Erythroblast (primary cell): ENCODE data around the gene ZNF407.

Source experiments
- DNase-seq, 2 experiments: peaks; one replicate each; lab custom pipeline; 2025; lab: John Stamatoyannopoulos, UW
- GATA1 ChIP-seq: IDR thresholded peaks from 2 replicates; pipeline ENCODE4 v1.6.1; 2011; ENCODE audit warnings: low read depth, mild to moderate bottlenecking, control low read depth, low read length, moderate library complexity
- POLR2A ChIP-seq: IDR thresholded peaks from 2 replicates; pipeline ENCODE4 v1.6.1; 2011; ENCODE audit warnings: mild to moderate bottlenecking, low read length

ZNF407 gene

GRCh38 chr18:74683573-74683972 lies 85.9 kb downstream of the ZNF407 start:
- no peak for TF ChIP-seq GATA1
- no peak for TF ChIP-seq POLR2A
- DNase-seq = no peak

- DNase-seq = no peak
- TF ChIP-seq POLR2A (no peak), GATA1 (no peak)
Observed at GRCh38 chr18:74689251-74689650, 91.6 kb downstream of the ZNF407 start.

DNA sequence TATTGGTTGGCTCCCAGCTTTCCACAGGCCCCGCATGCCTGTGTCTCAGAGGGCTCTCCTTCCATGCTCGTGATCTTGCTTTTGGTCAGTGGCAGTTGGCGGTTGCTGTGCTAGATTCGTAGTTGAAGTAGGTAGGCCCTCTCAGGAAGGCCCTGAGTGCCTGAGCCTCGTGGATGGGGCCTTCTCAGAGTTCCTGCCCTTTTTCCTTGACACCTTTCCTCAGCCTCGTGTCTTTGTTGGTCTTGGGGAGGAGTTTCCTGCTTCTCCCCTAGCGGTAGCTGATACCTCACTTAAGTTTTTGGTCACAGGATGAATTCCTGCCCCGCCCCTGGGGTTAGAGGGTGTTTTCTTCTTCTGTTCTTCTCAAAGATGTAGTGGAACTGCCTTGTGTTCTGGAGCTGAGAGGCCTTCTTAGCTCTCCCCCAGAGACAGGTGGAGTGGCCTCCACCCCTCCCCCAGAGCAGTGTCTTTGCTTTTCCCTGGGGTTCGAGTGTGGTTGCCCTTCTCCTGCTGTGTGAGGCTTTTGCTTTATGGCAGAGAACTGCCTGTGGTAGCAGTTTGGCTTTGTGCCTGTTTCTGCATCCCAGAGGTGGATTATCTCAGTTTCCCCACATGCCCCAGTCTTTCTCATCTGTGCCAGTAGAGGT lies 94.8 kb downstream of the ZNF407 start:
- TF ChIP-seq POLR2A (no peak), GATA1 (no peak)
- no peak for DNase-seq

DNA sequence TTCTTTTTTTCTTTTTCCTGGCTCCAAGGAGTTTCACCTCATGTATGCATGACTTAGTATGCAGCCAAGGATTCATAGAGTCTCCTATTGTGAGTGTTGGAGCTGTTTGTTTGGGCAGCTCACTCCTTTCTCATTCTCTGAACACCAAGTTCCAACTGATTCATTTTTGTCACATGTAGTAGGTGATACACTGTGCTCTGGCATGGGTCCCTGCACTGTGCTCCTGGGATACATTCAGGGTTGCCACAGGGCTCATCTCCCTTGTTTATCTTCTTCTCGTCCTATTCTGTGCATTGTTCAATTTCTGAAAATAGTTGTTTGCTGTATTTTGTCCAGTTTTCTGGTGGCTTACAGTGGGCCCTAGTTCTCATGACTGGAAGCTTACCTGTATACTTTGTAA lies 96.8 kb downstream of the ZNF407 start:
- no peak for TF ChIP-seq POLR2A
- TF ChIP-seq GATA1 = no peak
- DNase-seq = no peak

GRCh38 chr18:74695170-74695569 lies 97.5 kb downstream of the ZNF407 start:
- TF ChIP-seq GATA1 (no peak), POLR2A (no peak)

GRCh38 chr18:74698881-74699280 lies 101.2 kb downstream of the ZNF407 start:
- no peak for DNase-seq
- no peak for TF ChIP-seq POLR2A
- no peak for TF ChIP-seq GATA1

More at GRCh38 chr18:74695170-74695569, 97.5 kb downstream of the ZNF407 start:
- no peak for DNase-seq

- TF ChIP-seq POLR2A (no peak), GATA1 (no peak)
Observed at GRCh38 chr18:74699455-74699854, 101.8 kb downstream of the ZNF407 start.

DNA sequence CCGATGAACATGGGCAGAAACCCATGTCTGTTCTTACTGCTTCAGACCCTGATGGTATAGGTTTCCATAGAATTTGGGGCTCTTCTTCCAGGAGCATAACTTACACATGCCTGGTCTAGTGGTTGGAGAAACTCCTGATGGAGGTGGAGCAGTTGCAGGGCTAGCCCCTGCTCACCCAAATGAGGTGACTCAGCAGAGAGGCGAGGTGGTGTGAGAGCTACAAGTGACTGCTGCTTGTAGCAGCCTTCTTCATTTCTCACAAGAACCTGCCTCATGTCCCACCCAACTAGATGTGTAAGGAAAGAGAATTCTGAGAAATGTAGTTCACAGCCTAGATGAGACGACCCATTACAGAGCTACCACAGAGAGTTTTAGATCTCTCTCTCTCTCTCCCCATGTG lies 105.3 kb downstream of the ZNF407 start:
- peak in 1 of 2 experiments; percentile 21 for DNase-seq
- TF ChIP-seq POLR2A = no peak
- no peak for TF ChIP-seq GATA1

More at GRCh38 chr18:74699455-74699854, 101.8 kb downstream of the ZNF407 start:
- no peak for DNase-seq

- TF ChIP-seq POLR2A (no peak), GATA1 (no peak)
- no peak for DNase-seq
Observed at GRCh38 chr18:74708169-74708568, 110.5 kb downstream of the ZNF407 start.

DNA sequence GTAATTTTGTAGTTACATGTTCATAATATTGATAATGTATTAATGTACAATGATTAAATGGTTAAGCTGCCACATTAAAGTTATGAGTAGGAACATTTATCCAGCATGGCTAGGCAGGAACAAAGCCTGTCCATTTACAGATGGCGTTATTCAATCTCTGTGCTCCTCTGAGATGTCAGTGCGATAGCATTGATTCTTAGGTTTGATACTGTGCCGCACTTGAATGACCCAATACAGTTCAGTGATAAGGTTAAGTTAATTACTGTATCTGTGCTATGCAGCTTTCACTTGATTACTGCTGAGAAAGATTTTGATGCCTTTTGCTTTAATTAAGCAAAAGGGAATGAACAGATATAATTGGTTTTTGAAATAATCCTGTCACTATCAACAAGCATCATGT lies 111.8 kb downstream of the ZNF407 start:
- TF ChIP-seq POLR2A (no peak), GATA1 (no peak)
- no peak for DNase-seq

- no peak for DNase-seq
- no peak for TF ChIP-seq GATA1
- TF ChIP-seq POLR2A = no peak
Observed at GRCh38 chr18:74714120-74714519, 116.5 kb downstream of the ZNF407 start.

DNA sequence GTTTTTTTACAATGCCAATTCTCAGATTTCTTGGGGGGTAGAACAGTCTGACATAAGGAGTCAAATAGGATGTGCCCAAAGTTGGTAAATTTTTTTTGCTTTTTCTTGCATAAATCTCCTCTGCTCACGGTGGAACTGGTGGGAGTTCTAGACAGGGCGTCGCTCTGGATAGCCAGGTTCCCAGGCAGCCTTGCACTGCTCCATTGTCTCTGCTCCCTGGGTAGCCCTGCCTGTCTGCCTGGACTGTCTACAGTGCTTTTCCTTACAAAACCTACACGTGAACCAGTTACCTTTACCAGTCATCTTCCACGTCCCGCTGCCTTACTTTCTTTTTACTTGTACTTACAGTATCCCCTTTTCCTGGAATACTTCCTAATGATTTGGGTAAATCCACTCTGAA lies 117.1 kb downstream of the ZNF407 start:
- TF ChIP-seq POLR2A = no peak
- no peak for TF ChIP-seq GATA1
- DNase-seq = no peak

DNA sequence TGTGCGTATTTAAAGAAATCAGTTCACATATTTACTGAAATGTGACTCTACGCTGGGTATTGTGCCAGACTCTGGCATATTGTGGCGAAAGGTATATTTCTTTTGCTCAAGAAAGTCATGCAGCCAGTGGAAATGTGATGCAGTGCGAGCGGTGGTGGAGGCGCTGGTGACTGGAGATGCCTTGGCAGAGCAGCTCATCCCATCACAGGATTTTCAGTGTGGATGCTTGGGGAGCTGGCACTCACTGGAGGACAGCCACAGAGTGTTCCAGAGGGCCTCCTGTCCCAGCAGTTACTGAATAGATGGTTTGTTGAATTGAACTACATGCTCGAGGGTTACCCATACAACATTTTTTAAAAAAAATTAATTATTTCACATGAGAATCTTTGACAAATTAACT lies 117.6 kb downstream of the ZNF407 start:
- no peak for TF ChIP-seq POLR2A
- no peak for TF ChIP-seq GATA1
- no peak for DNase-seq

DNA sequence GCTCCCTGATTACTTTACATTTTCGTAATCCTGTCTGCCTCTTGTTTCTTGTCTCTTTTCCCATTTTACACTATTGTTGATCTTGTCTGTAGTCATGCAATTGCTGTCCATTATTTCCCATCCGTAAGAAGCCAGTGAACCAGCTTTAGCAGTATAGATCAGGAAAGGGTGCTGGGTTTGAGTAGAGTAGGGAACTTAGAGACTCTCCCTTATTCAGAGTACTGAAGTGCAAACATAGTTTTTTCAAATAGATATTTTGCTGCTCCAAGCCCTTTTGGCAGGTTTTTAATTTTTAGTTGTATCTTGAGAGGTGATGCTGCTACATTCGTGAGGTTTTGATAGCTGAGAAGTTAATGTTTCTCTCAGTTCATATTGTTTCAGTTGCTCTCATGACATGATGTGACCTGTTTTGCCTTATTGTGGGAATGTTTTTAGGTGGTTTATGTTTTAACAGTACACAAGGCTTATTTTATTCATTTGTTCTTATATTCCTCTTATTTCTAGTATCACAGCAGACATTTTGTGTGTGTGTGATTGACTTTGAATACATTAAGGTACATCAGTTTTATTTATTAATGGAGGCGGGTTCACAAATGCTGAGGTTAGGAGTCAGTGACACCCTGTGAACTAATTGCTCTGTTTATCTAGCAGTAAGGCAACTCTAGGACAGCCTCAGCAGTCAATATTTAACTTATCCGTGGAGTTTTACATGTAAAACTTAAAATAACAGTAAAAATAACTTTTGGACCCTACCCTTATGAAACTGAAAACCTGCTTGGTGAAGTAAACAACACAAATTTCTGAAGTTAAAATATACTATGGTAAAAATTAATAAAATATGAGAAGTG lies 118.4 kb downstream of the ZNF407 start:
- no peak for DNase-seq
- no peak for TF ChIP-seq POLR2A
- no peak for TF ChIP-seq GATA1
